IMR-90 (cell line): Measurements from ENCODE around the gene RAB11A. TPM values are rescaled to one million over a fixed set of nuclear protein-coding genes. Genes with fewer than 3 reads are reported as not detected.

ENCODE experiments used
- ATAC-seq: fragments of 200-7000 bp; cut with Tn5 transposase; 2 replicates; pipeline ENCODE4 v1.9.1; 2020; ENCODE audit warnings: low read depth, mild to moderate bottlenecking, moderate library complexity
- BruUV-seq: library from RNA; stranded (reverse); fragments of 400-500 nt; replicated peaks from 2 replicates; lab custom pipeline; 2021; lab: Mats Ljungman, UMichigan
- CTCF ChIA-PET: fragments of 300-600 bp; formaldehyde crosslinking; extraction: SDS; loops from one replicate; lab custom pipeline; 2021; ENCODE audit warnings: antibody characterized with exemption; lab: Yijun Ruan, JAX
- POLR2A ChIA-PET: fragments of 300-600 bp; sonication (Branson Sonifier 250); formaldehyde crosslinking; loops from one replicate; lab custom pipeline; 2022; ENCODE audit warnings: antibody characterized with exemption; ENCODE audit not compliant: unreplicated experiment; lab: Charles Lee
- DNase-seq: peaks from one replicate; pipeline ENCODE4 v3.0.0; 2013
- H2AFZ ChIP-seq: replicated peaks from 2 replicates; pipeline ENCODE3; 2013; ENCODE audit warnings: low read length, mild to moderate bottlenecking; ENCODE audit not compliant: poor library complexity
- H2AK5ac ChIP-seq: 2 replicates; pipeline ENCODE4 v1.6.1; 2013; ENCODE audit warnings: low read depth, low read length, inconsistent platforms
- H2AK9ac ChIP-seq: replicated peaks from 2 replicates; pipeline ENCODE3; 2013; ENCODE audit warnings: mild to moderate bottlenecking, low read depth, low read length, moderate library complexity; ENCODE audit not compliant: poor library complexity
- H2BK120ac ChIP-seq: 2 replicates; pipeline ENCODE4 v1.6.1; 2013; ENCODE audit warnings: low read depth, low read length, inconsistent platforms
- H2BK15ac ChIP-seq: 3 replicates; pipeline ENCODE4 v1.6.1; 2013; ENCODE audit warnings: low read depth, low read length, inconsistent platforms
- H2BK20ac ChIP-seq: 2 replicates; pipeline ENCODE4 v1.6.1; 2013; ENCODE audit warnings: low read depth, mild to moderate bottlenecking, inconsistent platforms, low read length, moderate library complexity
- H2BK5ac ChIP-seq: 2 replicates; pipeline ENCODE4 v1.6.1; 2013; ENCODE audit warnings: mild to moderate bottlenecking, low read depth, low read length, inconsistent platforms; ENCODE audit not compliant: poor library complexity, severe bottlenecking
- H3K14ac ChIP-seq: replicated peaks from 2 replicates; pipeline ENCODE4 v1.6.1; 2013; ENCODE audit warnings: low read depth, low read length, inconsistent platforms
- H3K18ac ChIP-seq: 2 replicates; pipeline ENCODE4 v1.6.1; 2013; ENCODE audit warnings: low read depth, low read length, control low read depth
- H3K23ac ChIP-seq: 2 replicates; pipeline ENCODE4 v1.6.1; 2013; ENCODE audit warnings: low read depth, low read length, inconsistent platforms
- H3K27ac ChIP-seq: 2 replicates; pipeline ENCODE4 v1.5.1; 2013; ENCODE audit warnings: mild to moderate bottlenecking, control low read depth, low read length; ENCODE audit not compliant: insufficient read depth
- H3K27me3 ChIP-seq: 2 replicates; pipeline ENCODE4 v1.6.1; 2013; ENCODE audit warnings: low read length; ENCODE audit not compliant: control insufficient read depth, insufficient read depth
- H3K36me3 ChIP-seq: 2 replicates; pipeline ENCODE4 v1.6.1; 2013; ENCODE audit warnings: low read length, mixed read lengths; ENCODE audit not compliant: control insufficient read depth, insufficient read depth
- H3K4ac ChIP-seq: 2 replicates; pipeline ENCODE4 v1.6.1; 2013; ENCODE audit warnings: low read depth, low read length, inconsistent platforms
- H3K4me1 ChIP-seq: 2 replicates; pipeline ENCODE4 v1.6.1; 2013; ENCODE audit warnings: low read length, mixed read lengths; ENCODE audit not compliant: control insufficient read depth, insufficient read depth
- H3K4me2 ChIP-seq: 2 replicates; pipeline ENCODE4 v1.6.1; 2013; ENCODE audit warnings: low read depth, mild to moderate bottlenecking, control low read depth, low read length, moderate library complexity
- H3K4me3 ChIP-seq: 2 replicates; pipeline ENCODE4 v1.5.1; 2013; ENCODE audit warnings: low read depth, mild to moderate bottlenecking, control low read depth, low read length, moderate library complexity; ENCODE audit not compliant: insufficient read depth
- H3K56ac ChIP-seq: 2 replicates; pipeline ENCODE4 v1.6.1; 2013; ENCODE audit warnings: low read length, inconsistent platforms; ENCODE audit not compliant: insufficient read depth; ENCODE audit errors: extremely low read depth
- H3K79me1 ChIP-seq, 2 experiments: 2 replicates each; pipeline ENCODE4 v1.6.1; 2013; ENCODE audit warnings: low read length in 2 of 2, inconsistent platforms in 1 of 2, low read depth in 1 of 2
- H3K9ac ChIP-seq: 2 replicates; pipeline ENCODE4 v1.6.1; 2013; ENCODE audit warnings: low read depth, low read length, control low read depth
- H3K9me1 ChIP-seq: 2 replicates; pipeline ENCODE4 v1.6.1; 2013; ENCODE audit warnings: low read length, inconsistent platforms; ENCODE audit not compliant: insufficient read depth
- H3K9me3 ChIP-seq: 2 replicates; pipeline ENCODE4 v1.6.1; 2013; ENCODE audit warnings: low read length; ENCODE audit not compliant: control insufficient read depth, insufficient read depth
- H4K20me1 ChIP-seq: 2 replicates; pipeline ENCODE4 v1.6.1; 2013; ENCODE audit warnings: low read length, inconsistent platforms; ENCODE audit not compliant: insufficient read depth
- H4K5ac ChIP-seq: 2 replicates; pipeline ENCODE4 v1.6.1; 2013; ENCODE audit warnings: mild to moderate bottlenecking, low read depth, low read length, control low read depth
- H4K8ac ChIP-seq, 2 experiments: 2 replicates each; pipeline ENCODE4 v1.6.1; 2013; ENCODE audit warnings: low read depth in 2 of 2, low read length in 2 of 2, control low read depth in 1 of 2, inconsistent platforms in 1 of 2
- H4K91ac ChIP-seq: 2 replicates; pipeline ENCODE4 v1.6.1; 2013; ENCODE audit warnings: low read depth, low read length, inconsistent platforms; ENCODE audit not compliant: insufficient read depth
- CHD1 ChIP-seq: IDR thresholded peaks from 2 replicates; pipeline ENCODE4 v1.6.1; 2012; ENCODE audit warnings: low read depth, low read length, improper control_type of control experiment
- MAFK ChIP-seq: IDR thresholded peaks from 2 replicates; pipeline ENCODE4 v1.6.1; 2012; ENCODE audit warnings: low read depth, low read length, improper control_type of control experiment
- MXI1 ChIP-seq: IDR thresholded peaks from 2 replicates; pipeline ENCODE4 v1.6.1; 2012; ENCODE audit warnings: low read depth, mild to moderate bottlenecking, low read length, moderate library complexity, borderline replicate concordance
- POLR2A ChIP-seq: IDR thresholded peaks from 2 replicates; pipeline ENCODE4 v1.6.1; 2012; ENCODE audit warnings: mild to moderate bottlenecking, low read depth, low read length
- RAD21 ChIP-seq: IDR thresholded peaks from 2 replicates; pipeline ENCODE4 v1.6.1; 2012; ENCODE audit warnings: low read length, improper control_type of control experiment
- RCOR1 ChIP-seq: IDR thresholded peaks from 2 replicates; pipeline ENCODE4 v1.6.1; 2012; ENCODE audit warnings: mild to moderate bottlenecking, low read length, improper control_type of control experiment; ENCODE audit not compliant: insufficient replicate concordance
- SMC3 ChIP-seq: fragments of 150-350 bp; IDR thresholded peaks from 2 replicates; pipeline ENCODE4 v1.6.1; 2016; ENCODE audit warnings: low read depth, mild to moderate bottlenecking, antibody characterized with exemption, low read length, moderate library complexity
- WGBS, 2 experiments: methylation state at CpG; one replicate each; pipeline versions ENCODE4 v1.1.5 to v1.1.7; 2013; ENCODE audit warnings: missing lambda C conversion rate in 2 of 2; ENCODE audit not compliant: insufficient read length in 1 of 2; ENCODE audit errors: extremely low coverage in 2 of 2; 5-methylcytosine and 5-hydroxymethylcytosine counted together
- dilution Hi-C: fragments of 300-500 bp; cut with HindIII; formaldehyde crosslinking; loops from one replicate; pipeline ENCODE4 v1.14.3; 2018; ENCODE audit warnings: low sequenced_read_pairs; ENCODE audit not compliant: unreplicated experiment
- in situ Hi-C: fragments of 300-500 bp; cut with MboI; formaldehyde crosslinking; loops from 3 replicates; pipeline ENCODE4 v1.14.3; 2019; ENCODE audit warnings: low sequenced_read_pairs, inconsistent platforms, mixed read lengths
- intact Hi-C: fragments of 100-400 bp; cut with micrococcal nuclease; formaldehyde crosslinking; loops from 2 replicates; pipeline ENCODE4 v1.10.0; 2022
- polyA plus RNA-seq, 3 experiments: library from polyadenylated mRNA; depleted of rRNA; stranded (reverse); fragments of >200 nt; gene quantifications; 2 replicates each; pipeline ENCODE4 v1.2.3, GENCODE V29; 2012; ENCODE audit warnings: low replicate concordance in 1 of 3
- total RNA-seq: library from RNA; depleted of rRNA; stranded (reverse); fragments of >200 nt; gene quantifications from 2 replicates; pipeline ENCODE4 v1.2.3, GENCODE V29; 2012

RAB11A gene
- total and polyA plus RNA-seq, 2 of the 4 experiments (the other 2 are of a cell fraction), result 341 to 462 TPM

DNA sequence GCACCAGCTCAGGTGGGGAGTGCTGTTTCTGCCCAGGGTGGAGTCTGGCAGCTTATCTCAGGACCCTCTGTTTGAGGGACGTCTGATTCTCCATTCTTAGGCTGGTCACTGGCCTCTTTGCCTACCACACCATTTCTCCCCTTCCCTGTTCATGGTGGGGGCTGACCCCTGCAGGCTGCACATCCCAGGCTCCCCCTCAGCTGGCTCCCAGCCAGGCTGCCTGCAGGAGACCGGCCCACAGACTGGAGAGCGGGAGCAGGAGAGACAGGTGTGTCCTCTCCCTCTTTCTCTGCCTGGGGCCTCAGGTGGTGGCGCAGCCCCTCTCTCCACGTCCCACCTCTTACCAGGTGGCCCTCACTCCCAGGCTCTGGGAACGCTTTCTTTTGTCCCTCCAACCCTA lies 60.8 kb downstream of the RAB11A start:
- Histone ChIP-seq H2AFZ (no peak overlapping the region), H2BK5ac (no peak overlapping the region), H4K91ac (no peak overlapping the region), H3K4ac (no peak overlapping the region), H3K14ac (no peak overlapping the region), H2AK9ac (no peak overlapping the region), H3K9me1 (no peaks in the 10 kb centered on the region), H3K27ac (no peak overlapping the region), H3K27me3 (peaks cover 18% of the 10 kb centered on the region), H3K56ac (no peak overlapping the region), H3K23ac (no peak overlapping the region), H3K4me3 (no peak overlapping the region), H4K5ac (no peak overlapping the region), H4K20me1 (no peaks in the 10 kb centered on the region; the same call in 1 of the 2 replicates), H3K9ac (no peak overlapping the region), H2BK20ac (no peak overlapping the region), H2BK120ac (no peak overlapping the region), H3K36me3 (no peaks in the 10 kb centered on the region), H4K8ac (no peak overlapping the region), H3K79me1 (no peaks in the 10 kb centered on the region), H2AK5ac (no peak overlapping the region), H3K9me3 (no peaks in the 10 kb centered on the region), H2BK15ac (no peak overlapping the region), H3K4me1 (no peaks in the 10 kb centered on the region), H3K18ac (no peak overlapping the region), H3K4me2 (no peak overlapping the region)
- ChIA-PET CTCF (no interaction called here), POLR2A (no interaction called here)
- BruUV-seq, result no TSS peak
- no peak for TF ChIP-seq POLR2A
- no peak for TF ChIP-seq MXI1
- no peak for TF ChIP-seq SMC3
- TF ChIP-seq RAD21, result no peak
- TF ChIP-seq MAFK, result no peak
- no peak for TF ChIP-seq RCOR1
- TF ChIP-seq CHD1, result no peak
- in situ Hi-C loops (no loop called here), intact Hi-C loops (no loop called here), dilution Hi-C loops (no loop called here)
- 100% methylated on average over 1 of the region's 6 CpGs; no CpG with 5 or more reads in 1 of the 2 experiments for WGBS, 2 experiments
- ATAC-seq, result no peak
- no peak for DNase-seq
